GM21786 (cell line): ENCODE data around the gene PRDM16.

Source experiments
- ATAC-seq: cut with Tn5 transposase; IDR thresholded peaks from one replicate; pipeline ENCODE4 v1.9.1; 2021; ENCODE audit not compliant: unreplicated experiment

Gene PRDM16

DNA sequence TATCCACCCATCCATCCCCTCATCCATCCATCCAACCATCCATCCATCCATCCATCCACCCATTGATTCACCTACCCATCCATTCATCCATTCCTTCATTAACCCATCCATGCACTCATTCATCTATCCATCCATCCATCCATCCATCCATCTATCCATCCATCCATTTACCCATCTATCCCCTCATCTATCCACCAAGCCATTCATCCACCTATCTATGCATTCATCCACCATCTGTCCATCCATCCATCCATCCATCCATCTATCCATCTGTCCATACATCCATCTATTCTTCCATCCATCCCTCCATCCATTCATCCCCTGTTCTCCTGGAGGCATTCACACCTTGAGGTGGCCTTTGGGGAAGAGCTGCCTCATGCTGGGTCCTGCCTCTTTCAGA is 107.0 kb downstream of the PRDM16 start:
- no peak for ATAC-seq

DNA sequence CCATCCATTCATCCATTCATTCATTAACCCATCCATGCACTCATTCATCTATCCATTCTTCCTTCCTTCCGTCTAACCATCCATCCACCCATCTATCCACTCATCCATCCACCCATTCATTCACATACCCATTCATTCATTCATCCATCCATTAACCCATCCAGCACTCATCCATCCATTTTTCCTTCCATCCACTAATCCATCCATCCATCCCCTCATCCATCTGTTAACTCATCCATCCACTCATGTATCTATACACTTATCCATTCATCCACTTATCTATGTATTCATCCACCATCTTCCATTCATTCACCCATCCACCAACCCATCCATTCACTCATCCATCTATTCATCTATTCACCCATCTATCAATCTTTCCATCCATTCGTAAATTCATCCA is 107.8 kb downstream of the PRDM16 start:
- no peak for ATAC-seq

DNA sequence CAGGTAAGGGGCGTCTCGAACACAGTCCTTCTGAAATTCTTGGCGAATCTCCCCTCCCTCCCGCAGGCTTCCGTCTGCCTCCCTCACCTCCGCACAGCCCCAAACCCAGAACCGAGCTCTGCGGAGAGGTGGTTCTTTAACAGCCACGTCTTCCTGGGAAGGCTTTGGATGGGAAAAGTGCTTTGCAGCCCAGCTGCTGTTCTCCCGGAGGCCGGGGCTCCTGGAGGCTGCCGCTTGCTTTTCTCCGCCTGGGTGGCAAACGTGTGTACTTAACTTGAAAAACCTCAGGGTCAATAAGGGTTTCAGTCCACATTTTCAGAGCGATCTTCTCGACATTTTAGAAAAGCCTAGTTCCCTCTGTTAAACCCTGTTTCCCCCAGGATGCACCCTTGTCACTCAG is 109.3 kb downstream of the PRDM16 start:
- no peak for ATAC-seq

DNA sequence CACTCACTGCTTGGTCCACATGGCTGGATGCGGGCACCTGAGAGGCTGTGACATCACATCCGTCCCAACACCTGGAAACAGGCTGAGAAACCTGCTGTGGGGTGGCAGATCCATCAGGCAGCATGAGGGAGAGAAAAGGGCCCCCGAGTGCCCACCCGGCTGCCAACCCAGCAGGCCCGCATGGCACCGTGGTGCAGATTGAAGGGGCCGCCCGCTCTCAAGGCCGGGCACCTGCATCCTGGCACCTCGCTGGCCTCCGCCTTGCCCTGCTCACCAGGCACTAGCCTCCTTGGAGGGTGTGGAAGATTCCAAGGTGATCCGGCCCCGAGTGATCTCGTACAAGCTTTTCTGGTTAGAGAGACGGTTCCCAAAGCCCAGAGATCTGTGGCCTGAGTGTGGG is 110.5 kb downstream of the PRDM16 start:
- no peak for ATAC-seq

DNA sequence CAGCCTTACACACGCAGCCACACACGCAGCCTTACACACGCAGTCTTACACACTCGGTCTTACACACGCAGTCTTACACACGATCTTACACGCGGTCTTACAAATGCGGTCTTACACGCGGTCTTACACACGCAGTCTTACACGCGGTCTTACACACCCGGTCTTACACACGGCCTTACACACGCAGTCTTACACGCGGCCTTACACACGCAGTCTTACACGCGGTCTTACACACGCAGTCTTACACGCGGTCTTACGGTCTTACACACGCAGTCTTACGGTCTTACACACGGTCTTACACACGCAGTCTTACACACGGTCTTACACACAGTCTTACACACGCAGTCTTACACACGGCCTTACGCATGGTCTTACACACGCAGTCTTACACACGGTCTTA is 111.9 kb downstream of the PRDM16 start:
- no peak for ATAC-seq

DNA sequence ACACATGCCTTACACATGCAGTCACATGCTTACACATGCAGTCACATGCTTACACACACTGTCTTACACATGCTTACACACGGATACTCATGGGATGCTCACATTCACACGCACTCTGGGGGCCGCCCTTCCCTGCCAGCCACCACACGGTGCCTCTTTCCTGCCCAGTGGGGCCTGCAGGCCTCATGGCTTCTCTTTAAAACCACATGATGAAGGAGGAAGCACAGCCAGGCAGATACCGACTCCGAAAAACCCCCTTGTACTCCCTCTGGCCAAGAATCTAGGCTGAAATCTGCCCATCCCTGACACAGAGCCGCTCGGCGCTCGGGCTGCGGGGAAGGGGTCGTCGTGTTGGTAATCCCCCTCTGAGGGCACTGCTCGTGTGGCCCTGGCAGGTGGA is 113.0 kb downstream of the PRDM16 start:
- no peak for ATAC-seq

DNA sequence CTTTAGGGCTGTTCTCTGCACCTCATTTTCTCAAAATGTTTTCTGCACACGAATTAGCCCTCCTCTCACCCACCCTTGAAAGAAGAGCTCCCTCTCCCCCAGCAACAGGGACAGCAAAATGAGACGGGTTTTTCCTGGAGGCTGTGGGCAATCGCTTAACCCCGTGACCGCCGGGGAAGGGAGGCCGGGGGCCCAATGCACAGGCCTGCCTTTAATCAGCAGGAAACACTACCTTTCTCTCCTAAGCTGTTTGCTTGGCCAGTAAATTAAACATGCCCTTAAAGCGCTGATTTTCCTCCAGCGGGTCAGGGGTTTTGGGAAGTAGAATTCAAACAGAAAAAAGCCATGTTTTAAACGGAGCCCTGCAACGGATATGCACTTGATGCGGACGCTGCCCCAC is 114.4 kb downstream of the PRDM16 start:
- ATAC-seq: no peak

DNA sequence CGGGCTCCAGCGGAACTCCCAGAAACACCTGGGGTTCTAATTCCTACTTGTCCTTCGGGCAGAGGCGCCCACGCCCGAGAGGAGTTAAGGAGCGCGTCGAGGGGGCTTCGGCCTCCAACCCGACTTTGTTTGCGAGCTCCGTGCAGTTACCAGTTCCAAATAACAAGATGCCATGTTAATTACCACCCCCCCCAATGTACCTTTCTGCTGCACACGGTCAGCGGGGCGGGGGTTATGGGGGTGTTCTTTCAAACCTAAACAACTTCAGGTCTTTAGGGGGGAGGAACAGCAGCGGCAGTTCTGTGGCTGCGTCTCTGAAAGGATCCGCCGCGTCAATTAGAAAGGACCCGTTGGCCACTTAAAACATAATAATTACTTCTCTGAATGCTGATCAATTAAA is 114.8 kb downstream of the PRDM16 start:
- no peak for ATAC-seq

DNA sequence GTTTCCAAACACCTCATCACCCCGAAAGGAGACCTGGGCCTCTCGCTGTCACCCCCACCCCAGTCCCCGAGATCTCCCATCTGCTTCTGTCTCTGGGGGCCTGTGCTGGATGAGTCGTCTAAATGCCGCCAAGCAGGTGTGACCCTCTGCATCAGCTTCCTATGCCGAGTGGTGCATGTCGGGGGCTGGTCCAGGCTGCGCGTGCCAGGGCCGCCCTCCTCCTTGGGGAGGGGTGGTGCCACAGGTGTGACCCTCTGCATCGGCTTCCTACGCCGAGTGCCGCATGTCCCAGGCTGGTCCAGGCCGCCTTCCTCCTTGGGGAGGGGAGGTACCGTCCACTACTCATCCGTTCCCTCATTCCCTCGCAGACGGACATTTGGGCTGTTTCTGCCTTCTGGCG is 115.7 kb downstream of the PRDM16 start:
- no peak for ATAC-seq

DNA sequence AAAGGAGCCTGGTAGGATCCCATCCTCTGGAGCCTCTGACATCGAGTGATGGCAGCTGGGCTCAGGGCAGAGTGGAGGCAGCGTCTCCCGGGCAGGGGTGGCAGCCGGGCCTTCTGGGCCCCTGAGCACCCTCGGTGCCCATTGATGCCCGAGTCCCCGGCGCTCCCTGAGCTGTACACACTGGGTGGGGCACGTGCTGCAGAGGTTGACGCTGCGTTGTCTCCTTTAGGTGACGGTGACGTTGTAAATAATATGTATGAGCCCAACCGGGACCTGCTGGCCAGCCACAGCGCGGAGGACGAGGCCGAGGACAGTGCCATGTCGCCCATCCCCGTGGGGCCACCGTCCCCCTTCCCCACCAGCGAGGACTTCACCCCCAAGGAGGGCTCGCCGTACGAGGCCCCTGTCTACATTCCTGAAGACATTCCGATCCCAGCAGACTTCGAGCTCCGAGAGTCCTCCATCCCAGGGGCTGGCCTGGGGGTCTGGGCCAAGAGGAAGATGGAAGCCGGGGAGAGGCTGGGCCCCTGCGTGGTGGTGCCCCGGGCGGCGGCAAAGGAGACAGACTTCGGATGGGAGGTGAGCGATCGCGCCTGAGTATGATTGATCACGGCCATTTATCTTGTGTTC is 117.0 kb downstream of the PRDM16 start:
- ATAC-seq: no peak

DNA sequence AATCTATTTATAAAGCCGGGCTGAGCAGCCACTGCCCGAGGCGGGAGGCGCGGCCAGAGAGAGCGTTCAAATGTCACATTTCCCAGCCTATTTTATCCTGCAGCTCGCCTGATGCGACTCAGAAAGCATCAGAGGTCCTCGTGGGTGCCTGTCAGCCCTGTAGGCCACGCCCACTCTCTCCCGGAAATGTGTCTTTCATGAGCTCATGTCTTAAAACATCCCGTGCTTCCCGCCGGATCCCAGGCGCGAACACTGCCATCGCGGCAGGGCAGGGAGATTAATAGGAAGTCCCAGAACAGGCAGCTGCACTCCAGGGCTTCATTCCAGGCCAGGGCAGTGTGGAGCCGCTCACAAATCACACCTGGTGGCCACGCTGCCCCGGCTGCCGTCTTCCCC is 117.5 kb downstream of the PRDM16 start:
- ATAC-seq: no peak

DNA sequence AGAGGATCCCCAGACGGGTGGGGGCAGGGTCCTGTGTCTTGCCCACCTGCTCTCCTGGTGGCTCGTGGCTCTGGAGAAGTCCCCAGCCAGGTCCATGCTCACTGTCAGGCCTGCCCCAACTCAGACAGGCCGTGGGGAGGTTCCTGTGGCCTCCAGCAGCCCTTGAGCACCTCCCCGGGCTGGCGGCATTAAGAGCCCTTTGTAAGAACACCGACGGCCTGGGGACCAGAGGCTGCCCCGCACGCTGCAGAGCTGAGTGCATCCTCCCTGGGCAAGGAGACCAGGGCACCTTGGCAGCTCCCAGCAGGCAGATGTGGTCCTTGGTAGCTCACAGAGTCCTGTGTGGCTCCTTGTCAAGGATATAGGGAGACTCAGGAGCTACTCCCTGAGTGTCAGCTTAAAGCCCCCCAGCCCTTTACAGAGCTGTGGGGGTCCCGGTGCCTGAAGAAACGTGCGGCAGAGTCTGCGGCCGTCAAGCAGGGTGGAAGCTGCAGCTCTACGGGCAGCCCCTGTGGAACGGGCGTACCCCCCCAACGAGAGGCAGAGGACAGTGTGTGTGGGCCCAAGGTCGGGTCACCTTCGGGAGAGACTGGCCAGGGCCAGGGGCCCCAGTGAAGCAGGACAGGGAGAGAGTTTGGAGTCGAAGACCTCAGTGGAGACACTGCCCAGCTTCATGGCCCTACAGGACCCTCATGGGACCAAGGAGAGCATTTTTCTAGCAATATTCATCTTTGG is 118.6 kb downstream of the PRDM16 start:
- ATAC-seq: no peak

DNA sequence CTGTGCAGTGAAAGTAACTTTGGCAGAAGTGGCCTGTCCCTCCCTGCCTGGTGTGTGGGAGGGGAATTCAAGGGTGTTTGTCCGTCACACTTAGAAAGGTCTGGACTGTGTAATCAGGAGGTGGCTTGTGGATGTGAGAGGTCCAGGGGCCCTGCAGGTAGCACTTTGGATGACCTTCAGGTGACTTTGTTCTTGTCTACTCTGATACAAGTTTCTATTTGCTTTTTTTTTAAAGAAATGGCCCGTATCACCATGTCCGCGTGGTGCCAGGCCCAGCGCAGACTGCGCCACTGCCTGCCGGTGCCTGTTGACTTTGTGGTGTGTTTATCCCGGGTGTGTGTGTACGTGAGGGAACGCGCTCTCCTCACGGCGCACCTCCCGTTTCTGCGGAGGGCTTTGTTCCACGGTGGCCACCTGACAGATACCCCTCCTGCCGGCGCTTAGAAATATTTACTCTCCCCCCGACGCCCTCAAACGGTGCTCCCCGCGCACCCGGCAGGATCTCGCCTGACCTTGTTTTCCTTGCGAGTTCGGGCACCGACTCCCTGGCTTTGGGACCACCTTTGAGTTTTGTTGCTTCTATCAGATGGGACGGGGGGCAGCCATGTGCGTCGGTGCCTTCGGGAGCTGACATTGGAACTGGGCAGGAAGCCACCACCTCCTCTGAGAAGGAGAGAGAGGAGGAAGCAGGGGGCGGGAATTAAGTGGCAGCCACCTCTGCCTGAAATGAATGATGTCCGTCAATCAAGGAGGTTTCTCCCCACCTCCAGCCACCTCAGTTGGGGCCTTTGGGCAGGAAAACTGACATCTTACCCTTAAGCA is 119.4 kb downstream of the PRDM16 start:
- no peak for ATAC-seq

DNA sequence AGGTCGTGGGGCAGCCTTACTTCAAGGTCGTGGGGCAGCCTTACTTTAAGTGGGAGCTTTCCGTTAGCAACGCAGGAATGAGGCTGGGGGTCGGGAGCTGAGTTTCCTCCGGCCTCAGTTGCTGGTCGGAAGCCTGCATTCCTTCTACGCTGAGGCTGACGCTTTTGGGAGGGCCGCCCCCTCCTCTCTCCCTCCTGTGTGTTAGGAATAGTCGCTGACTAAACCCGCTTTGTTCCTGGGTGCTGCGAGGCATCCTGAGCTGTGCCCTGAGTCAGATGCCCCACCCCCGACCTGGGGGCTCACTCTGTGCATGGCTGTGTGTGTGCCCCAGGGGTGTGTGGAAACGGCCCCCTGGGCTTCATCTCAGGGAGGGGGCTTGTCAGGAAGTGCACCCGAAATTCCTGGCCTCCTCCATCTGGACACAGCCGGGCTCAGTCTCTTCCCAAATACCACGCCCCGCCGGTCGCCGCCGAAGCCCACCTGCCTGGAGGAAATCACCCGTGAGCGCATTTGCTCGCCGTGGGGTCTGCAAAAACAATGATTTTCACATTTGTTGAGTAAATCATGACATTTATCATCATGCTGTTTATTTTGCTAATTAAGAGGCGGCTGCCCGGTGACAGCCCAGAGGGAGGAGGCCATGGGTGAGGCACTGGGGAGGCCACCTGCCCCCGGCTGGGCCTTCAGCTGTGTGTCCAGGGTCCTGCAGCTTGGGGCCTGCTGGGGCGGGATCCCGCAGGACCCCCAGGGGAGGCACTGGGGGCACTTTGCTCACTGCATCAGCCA is 121.4 kb downstream of the PRDM16 start:
- no peak for ATAC-seq

DNA sequence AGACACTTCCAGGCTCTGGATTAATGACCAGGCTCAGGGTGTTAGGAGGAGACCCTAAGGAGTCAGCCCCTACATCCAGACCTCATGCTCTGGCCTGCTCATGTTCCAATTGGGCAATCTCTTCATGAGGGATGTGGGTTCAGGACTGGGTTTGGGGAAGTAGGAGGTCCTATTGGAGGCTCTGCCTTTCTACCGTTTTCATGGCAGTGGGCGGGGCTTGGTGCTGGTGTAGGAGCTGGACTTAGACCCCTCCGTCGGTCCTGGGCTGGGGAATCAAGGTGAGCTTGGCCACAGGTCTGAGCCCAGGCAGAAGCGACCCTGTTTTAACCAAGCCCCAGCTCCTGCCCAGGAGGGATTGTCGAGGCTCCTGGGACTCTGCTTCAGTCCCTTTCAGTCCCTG is 123.4 kb downstream of the PRDM16 start:
- ATAC-seq: no peak

DNA sequence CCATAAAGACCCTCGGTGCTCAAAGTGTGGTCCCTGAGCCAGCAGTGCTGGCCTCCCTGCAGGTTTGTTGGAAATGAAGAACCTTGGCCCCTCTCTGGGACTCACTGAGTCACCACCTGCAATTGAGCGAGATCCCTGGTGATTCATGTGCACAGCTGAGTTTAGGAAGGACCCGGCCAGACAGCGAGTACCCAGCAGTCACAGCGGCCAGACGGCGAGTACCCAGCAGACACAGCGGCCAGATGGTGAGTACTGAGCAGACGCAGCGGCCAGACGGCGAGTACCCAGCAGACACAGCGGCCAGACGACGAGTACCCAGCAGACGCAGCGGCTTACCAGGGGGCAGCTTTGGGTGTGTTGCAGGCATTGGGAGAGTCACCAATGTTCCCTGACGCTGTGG is 123.8 kb downstream of the PRDM16 start:
- no peak for ATAC-seq

DNA sequence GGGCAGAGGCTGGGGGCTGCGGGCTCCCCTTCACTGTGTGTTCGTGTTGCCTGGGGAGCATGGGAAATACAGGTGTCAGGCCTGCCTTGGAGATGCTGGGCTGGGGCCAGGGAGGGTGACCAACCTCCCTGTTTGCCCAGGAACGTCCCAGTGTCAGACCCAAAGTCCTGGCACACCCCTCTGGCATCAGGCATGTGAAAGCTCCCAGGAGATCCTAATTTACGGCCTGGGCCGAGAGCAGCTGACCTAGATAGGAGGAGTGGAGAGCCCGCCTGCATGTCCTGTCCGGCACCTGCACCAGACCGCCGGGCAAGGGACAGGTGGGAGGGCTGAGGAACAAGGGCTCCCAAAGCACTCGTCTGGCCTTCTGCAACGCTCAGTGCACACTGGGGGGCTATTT is 124.8 kb downstream of the PRDM16 start:
- no peak for ATAC-seq

DNA sequence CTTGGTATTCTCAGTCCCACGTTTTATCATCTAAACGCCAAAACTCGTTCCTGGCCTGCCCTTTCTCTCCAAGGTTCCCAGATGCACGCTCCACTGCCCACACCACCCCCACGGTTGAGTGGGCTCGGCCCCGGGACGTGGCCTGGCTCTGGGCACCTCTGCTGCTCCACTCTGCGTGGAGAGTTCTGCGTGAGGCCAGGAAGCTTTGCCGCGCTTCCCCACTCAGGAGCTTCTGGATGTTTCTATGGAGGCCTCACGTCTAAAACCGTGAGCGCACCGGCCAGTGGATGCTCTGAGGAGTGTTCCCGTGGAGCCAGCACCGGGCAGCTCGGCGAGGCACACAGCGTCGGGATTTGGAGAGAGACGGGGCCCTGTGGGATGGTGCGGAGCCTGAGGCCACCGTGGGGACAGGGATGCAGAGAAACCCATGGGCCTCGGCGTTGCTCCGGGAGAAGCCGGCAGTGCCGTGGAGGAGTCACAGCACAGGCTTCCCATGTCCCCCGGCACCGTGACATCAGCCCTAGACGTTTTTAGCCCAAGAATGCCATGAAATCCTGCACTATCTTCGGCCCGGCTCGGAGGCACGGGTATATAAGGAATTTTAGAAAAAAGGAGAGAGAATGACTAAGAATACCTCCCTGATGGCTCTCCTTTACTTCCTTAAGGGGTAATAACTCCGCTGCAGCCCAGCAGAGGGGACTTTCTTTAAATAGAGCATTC is 125.9 kb downstream of the PRDM16 start:
- ATAC-seq: no peak

DNA sequence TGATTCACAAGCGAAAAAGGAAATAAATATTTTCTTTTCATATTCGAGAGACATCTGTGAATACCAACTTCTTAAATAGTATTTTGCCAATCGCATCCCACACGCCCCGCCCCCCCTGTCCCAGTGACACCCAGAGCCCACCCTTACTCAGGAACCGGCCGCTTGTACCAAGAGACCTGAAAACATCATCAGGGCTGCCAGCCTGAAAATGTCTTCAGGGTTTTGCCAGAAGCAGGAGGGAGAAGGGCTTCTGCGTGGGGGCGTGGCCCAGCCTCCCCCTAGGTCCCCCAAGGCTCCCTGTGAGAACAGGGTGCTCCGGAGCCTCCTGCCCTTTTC is 126.4 kb downstream of the PRDM16 start:
- no peak for ATAC-seq

DNA sequence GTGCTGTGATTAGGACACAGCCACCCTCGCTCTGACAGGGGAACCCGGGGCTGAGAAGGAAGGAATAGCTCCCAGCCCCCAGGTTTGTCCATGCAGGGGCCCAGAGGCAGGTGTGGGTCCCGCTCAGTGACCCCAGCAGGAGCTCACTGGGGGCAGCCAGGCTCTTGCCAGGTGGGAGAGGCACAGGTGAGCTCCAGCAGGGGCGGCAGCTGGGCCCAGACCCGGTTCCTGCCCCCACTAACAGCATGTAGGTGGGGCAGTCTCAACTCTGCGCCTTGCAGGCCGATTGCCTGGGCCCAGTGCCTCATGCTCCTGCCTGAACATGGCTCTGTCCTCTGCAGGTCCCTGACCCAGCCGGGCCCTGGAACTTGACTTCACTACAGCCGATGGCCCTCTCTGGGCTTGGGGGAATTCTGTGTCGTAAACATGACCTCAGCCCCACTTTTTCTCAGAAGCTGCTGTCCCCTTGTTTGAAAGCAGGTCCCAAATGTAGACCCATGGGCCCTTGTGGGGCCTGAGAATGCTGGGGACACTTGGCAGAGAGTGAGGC is 127.0 kb downstream of the PRDM16 start:
- ATAC-seq: no peak
